ENCODE measurements around the gene KRT2.

DNA sequence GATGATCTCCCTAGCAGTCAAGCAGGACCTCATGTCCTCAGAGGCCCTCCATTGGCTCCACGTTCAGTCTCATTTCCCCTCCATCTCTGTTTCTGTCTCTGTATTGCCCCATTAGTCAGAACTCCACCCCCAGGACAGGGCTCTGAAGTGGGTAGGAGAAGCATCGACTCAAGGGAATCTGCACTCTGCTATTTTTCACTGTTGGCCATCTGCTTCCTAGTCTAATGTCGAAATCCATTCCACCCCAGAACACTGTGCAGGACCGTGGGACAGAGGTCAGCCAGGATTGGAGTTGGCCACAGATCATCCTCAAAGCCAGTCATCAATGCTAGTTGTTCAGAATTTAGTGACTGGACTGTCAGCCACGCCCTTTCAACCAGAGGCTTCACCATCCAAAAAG, 41.2 kb upstream of the KRT2 start:
- TF ChIP-seq ZNF274 (IDR thresholded peaks at IDR 0.05; ENCODE audit: low read depth, low read length) = no peak
- TF ChIP-seq YY1 (IDR thresholded peaks at IDR 0.05; ENCODE audit: insufficient read depth, insufficient read length) = no peak
